ENCODE data around the gene ARMC10.

- TF ChIP-seq EZH2 (IDR thresholded peaks at IDR 0.05; ENCODE audit: insufficient read depth, low read length) (no peak), CTCF (IDR thresholded peaks at IDR 0.05; ENCODE audit: insufficient read depth, low read depth, low read length) (no peak)
Observed at GRCh38 chr7:103130901-103131624, 56.1 kb downstream of the ARMC10 start.

Data from astrocyte (in vitro differentiated cells and primary cell).